ENCODE results near the gene NR2F1.

DNA sequence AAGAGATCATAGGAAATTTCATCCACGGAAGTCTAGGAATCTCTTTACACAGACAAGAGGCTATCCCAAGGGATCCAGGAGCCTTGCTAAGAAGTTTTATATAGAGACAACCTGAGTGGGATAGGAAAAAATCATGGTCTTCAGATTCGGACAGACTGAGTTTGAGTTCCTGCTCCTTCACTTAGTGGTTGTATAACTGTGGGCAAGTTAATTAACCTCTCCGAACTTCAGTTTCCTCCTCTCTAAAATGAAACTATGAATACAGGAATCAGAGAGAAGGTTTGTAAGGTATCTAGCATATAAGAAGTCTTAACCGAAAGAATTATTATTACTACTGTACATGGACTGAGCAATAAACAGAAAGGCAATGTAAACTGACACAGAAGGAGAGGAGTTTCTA, 37.1 kb upstream of the NR2F1 start:
- TF ChIP-seq, protein P1, sequence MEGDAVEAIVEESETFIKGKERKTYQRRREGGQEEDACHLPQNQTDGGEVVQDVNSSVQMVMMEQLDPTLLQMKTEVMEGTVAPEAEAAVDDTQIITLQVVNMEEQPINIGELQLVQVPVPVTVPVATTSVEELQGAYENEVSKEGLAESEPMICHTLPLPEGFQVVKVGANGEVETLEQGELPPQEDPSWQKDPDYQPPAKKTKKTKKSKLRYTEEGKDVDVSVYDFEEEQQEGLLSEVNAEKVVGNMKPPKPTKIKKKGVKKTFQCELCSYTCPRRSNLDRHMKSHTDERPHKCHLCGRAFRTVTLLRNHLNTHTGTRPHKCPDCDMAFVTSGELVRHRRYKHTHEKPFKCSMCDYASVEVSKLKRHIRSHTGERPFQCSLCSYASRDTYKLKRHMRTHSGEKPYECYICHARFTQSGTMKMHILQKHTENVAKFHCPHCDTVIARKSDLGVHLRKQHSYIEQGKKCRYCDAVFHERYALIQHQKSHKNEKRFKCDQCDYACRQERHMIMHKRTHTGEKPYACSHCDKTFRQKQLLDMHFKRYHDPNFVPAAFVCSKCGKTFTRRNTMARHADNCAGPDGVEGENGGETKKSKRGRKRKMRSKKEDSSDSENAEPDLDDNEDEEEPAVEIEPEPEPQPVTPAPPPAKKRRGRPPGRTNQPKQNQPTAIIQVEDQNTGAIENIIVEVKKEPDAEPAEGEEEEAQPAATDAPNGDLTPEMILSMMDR (IDR thresholded peaks at IDR 0.05) = no peak
- no peak for TF ChIP-seq ZFX (IDR thresholded peaks at IDR 0.05; ENCODE audit: borderline replicate concordance)

All from 22Rv1 (cell line).